HG02884 (cell line): ENCODE measurements around the gene BHLHE40.

Experiments
- ATAC-seq: cut with Tn5 transposase; IDR thresholded peaks from one replicate; pipeline ENCODE4 v1.9.1; 2021; ENCODE audit warnings: mild to moderate bottlenecking, moderate library complexity; ENCODE audit not compliant: unreplicated experiment

Gene BHLHE40

DNA sequence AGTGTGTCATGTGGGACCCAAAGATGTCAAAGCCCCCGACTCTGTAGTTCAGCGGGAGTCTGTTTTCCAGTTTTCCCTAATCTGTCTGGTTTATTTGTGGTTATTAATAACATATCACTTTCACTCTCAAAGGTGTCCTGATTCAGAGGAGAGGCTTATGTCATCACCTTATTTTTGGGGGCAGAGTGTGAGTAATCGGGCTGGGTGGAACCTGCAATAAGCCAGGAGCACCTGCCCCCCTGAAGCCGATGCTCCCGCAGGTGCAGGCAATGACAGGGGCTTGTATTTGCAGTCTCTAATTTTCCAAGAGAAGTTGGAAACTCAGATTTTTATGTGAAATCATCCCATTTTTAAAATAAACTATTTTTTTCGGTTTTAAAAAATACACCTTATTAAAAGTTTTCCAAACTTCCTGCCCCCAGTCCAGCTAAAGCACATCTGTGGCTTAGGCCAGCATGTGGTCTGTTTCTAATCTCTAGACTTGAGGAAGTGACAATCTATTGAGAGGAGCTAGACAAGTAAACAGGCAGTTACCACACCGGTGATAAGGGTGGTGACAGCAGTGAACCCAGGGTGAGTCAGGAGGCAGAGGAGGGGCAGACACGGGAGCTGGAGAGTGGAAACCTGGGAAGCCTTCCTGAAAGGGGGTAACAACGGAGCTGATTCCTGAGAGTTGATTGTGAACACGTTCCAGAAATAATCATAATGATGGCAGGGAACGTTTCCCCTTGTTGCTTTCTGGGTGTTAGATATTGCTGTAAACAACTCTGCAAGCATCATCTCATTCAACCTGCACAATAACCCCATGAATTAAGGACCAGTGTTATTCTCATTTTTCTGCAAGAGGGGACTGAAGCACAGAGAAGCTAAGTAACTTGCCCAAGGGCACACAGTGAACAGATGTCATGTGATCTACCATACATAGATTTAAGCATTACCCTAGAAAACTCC, 37.2 kb downstream of the BHLHE40 start:
- ATAC-seq: peak; percentile 45

GRCh38 chr3:5017925-5018531, 38.8 kb downstream of the BHLHE40 start:
- no peak for ATAC-seq

DNA sequence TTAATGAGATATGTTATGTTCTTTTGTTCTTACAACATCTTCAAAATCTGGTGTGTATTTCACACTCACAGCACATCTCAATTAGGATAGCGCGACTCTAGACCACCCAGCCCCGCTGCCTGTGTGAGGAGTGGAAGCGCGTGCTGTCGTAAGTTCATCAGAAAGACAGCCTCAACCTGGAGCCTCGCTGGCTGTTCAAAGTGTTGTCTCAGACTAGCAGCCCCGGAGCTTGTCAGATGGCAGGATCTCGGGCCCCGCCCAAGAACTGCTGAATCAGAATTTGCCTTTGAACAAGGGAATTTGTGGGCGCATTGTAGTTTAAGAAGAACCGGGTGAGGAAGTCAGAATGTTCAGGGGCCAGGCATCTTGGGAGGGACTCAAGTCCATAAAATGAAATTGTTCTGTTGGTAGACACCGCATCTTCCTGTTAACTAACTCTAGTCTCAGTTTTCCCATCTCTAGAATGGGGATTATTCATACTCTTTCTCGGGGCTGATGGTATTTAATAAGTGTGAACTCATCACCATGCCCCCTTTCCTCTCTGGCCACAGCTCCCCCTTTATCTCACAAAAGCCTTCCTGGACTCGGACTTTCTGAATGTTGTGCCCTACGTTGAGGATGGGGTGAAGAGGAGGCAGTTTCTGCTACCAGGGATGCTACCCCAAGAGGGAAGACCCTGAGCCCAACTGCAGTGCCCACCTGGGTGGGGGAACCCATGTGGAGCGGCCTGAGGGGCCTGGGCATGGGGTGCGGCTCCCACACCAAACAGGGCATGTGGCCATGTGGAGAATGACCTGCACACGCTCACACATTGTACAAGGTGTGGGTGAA, 40.4 kb downstream of the BHLHE40 start:
- ATAC-seq: no peak

DNA sequence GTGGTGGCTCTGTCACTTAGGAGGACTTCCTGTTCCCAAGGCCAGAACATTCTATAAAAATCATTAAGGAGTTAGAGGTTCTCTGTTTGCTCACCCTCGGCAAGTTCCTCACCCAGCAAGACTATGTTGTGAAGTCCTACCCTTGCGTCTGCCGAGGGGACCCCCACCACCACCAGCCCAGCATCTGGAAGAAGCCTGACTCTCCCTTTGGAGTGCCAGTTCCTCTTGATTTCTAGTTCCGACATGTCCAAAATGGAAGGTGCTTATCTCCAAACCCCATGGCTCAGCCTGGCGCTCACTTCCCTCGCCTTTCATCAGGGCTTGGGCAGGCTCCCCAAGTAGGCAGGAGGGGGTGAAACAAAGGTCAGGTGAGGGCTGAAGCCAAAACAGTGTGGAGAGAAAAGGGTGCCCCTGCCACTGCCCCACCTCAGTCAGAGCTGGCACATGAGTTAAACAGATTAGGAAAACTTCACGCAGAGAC, 41.0 kb downstream of the BHLHE40 start:
- ATAC-seq: no peak

DNA sequence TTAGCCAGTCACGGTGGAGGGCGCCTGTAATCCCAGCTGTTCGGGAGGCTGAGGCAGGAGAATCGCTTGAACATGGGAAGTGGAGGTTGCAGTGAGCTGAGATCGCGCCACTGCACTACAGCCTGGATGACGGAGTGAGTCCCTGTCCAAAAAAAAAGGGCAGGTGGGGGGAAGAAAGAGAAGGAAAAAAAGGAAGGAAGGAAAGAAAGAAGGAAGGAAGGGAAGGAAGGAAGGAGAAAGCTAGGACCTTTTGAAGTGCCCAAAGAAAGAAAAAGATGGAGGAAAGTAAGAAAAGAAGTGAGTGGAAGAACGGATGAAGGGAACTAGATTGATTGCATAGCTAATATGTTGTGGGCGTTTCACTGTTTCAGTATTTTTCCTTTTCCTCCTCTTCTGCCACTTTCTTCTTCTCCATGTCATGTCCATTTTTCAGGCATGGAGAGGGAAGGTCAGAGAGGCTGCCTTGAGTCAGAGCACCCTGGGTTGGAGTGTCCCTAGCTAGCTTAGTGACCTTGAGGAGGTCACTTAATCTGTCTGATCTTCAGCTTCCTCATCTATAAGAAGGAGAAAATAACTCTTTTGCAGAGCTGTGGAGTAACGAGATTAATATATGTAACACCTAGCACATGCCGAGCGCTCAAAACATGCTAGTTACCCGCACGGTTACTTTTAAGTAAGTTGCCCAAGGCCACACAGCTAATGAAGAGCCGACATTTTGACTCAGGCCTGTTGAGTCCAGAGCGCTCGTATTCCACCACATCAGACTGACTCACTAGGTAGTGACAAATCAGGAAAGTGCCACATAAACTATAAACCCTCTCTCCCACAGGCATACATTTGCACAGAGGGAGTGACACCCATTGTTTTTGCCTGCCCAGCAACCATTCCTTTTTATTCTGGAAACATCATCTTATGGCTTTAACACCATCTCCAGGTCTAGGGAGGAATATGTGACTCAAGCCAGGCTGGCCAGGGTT, 42.2 kb downstream of the BHLHE40 start:
- no peak for ATAC-seq

- peak; percentile 83 for ATAC-seq
These were observed 43.1 kb downstream of the BHLHE40 start for GRCh38 chr3:5022187-5022965.

DNA sequence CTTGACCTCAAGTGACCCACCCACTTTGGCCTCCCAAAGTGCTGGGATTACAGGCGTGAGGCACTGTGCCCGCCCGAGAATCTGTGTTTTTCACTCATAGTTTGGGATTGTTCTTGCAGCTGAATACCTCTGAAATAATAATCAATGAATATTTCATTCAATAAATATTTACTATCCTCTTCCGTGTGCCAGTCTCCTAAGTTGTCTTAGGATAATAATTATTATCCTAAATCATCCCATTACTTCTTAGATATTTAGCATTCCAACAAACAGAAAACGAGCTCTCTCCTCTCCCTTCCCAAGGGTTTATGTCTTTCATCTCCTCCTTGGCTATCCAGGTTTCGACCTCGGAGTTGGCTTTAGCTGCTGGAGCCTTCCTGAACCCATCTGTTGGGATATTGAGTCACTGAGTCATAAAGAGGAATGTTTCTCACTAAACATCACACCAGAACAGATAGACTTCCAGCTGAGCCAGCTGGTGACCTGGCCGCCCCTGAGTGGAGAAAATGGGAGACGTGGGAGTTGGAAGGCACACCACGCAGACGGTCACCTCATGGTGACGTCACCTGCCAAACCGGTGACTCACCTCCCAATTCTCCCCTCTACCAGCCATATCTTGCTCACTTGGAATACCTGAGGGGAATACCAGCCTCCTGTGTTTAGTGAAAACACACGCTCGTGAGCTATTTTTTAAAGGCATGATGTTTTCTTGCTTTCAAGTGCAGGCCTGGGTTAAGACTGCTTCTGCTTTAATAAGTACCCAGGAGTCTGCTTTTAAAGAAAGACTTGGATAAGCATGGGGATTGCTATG, 43.9 kb downstream of the BHLHE40 start:
- ATAC-seq: no peak

- ATAC-seq: no peak
These were observed 44.6 kb downstream of the BHLHE40 start for GRCh38 chr3:5023777-5024346.

DNA sequence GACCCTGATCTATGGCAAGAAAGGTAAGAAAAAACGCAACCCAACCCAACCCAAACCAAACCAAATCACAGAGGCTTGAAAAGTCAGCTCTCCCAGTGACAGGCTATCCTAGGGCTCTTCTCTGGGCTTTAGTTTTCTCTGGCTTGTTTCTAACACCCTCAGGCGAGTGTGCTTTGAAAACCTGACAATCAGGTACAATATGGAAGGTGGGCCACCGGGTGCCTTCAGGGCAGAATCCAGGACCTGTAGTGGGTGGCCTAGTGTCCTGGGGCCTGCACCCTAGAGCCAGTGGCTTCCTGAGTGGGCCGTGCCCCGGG, 46.8 kb downstream of the BHLHE40 start:
- no peak for ATAC-seq

GRCh38 chr3:5029715-5030114, 50.5 kb downstream of the BHLHE40 start:
- no peak for ATAC-seq

- no peak for ATAC-seq
These were observed 50.9 kb downstream of the BHLHE40 start for GRCh38 chr3:5030152-5030551.

GRCh38 chr3:5032844-5033243, 53.6 kb downstream of the BHLHE40 start:
- no peak for ATAC-seq
